T-helper 9 cell (primary cell): ENCODE measurements around the gene LMOD3.

ENCODE experiments used
- DNase-seq: peaks from one replicate; pipeline ENCODE4 v3.0.0-alpha.2; 2020

LMOD3 gene

DNA sequence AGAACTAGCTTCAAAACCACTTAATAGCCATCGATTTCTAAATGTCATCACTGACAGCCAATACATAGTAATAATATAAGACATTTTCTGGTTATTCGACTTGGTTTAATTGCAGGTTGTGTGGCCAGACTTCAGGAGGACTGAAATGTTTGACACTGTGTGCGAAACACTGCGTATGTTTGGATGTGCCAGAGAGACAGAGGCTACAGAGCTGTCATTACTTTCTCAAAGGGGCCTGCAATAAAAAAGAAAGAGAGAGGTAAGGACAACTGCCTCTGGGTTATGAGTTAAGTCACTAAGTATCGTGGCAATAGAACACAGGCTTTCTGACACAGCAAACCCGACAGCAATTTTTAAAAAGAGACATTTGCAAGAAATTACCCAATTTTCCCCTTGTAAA lies 882 bp downstream of the LMOD3 start:
- no peak for DNase-seq

DNA sequence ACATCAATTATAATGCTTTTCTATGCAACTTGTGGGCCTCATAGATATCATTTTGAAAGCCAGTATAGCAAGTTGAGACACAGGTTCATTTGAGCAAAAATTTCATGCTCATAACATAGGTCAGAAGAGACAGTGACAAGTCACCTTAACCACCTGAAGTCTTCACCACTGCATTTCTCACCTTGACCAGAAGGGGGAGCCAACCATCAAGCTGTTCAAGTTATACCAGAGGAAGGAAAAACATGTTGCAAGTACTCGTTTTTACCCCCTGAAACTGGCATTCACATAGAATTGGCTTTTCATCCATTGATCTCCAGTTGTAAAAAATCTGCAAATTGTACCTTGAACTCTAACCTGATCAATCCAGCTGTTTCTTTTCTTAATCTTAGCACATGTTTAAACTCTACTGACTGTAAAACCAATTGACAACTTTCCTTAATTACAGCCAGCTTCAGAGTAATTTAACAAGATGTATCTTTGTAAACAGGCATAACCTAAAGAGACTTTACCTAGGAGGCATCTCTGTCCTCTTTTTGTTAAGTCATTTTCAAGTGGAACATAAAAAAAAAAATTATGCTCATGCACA lies 1.4 kb downstream of the LMOD3 start:
- peak; percentile 72 for DNase-seq

DNA sequence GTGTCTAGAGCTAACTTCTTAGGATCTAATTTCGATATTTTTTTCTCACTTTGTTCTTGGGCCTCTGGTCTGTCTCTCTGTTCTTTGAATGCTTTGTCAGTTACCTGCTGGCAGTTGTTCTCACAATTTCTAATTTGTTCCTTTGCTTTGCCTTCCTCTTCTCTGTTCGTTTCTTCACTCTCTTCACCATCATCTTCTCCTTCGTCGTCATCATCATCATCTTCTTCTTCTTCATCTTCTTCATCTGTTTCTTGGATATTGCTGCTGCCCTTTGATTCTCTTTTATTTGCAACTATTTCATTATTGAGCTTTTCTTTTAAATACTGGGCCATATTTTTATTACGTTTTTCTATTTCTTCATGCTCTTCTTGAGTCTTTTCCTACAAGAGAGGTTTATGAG lies 2.7 kb downstream of the LMOD3 start:
- no peak for DNase-seq

DNA sequence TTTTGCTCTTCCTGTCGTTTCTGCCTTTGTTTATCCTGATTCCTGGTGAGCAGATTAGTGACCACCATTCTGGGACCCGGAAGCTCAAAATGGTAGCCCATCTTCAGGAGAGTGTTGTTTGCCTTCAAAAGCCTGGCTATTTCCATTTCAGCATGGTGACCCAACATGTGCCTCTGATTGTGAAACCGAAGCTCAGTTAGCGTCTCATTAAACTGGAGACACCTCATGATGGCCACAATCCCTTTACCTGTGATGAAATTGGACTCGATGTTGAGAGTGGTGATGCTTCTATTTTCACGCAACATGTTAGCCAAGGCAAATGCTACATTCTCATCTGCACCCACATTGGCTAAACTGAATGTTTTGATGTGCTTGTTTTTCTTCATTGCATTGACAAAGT lies 3.3 kb downstream of the LMOD3 start:
- no peak for DNase-seq

DNA sequence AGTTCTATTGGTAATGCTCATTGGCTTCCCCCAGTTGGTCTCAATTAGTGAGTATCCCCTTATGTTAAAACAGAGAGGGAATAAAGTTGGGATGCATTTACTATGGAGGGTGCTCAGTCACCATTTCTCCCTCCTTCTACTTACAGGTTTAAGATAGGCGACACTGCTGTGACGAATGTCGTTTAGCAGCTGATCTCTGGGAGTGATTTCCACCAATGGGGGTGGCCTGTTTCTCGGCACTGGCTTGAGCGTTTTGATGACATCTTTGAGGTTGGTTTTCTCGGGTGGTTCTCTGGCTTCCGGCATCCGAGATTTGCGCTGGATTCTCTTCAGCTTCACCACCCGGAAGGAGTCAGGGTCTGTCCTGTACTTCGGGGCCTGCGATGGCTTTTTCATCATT lies 3.8 kb downstream of the LMOD3 start:
- DNase-seq: no peak

DNA sequence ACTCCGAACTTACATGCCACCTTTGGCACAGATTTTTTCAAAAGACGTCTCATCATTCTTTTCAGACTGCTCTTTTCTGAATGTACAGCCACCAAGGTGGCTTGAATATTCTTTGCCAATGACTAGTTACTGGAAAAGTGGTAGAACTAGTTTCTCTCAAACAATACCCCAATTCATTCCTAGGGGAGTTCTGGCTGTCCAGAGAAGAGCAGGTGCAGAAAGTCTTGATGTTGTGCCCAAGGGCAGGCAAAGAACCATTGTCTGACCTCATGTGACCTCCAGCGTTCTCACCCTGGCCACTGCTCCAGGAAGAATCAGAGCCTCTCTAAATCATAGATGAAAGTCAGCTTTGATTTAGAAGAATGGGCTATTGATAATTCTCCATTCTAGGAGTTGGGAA lies 5.5 kb downstream of the LMOD3 start:
- DNase-seq: no peak

DNA sequence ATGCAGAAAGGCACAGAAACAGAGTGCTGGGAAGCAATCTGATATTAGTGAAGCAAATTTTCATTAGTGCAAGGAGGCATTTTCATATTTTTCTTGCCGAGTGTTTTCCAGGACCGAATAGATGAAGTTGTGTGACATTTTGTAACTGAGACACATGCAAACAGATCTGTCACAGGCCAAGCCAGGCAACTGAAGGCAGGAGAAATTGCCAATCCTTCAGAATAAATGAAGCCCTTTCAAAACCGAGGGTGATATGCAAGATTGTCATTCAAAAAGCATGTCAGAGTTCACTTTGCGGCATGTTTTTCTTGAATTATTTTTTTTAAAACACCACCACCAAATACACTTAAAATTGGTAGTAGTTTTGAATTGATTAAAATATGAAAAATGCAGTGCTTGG lies 6.2 kb downstream of the LMOD3 start:
- no peak for DNase-seq

DNA sequence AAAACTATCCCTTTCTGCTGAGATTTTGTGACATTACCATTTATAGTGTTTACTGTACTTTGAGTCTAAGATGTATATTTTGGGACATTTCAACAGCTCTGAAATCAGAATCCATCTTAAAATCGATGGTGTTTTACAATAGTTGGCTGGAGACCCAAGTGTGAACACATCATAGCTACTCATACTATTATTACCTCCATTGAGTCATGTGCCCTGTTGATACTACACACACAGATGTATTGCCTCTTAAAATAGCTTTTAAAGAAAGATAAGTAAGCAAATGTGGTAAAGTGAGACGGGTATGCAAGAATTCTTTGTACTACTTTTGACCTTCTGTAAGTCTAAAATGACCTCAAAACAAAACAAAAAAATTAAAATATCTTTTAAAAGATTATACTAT lies 6.7 kb downstream of the LMOD3 start:
- DNase-seq: no peak

DNA sequence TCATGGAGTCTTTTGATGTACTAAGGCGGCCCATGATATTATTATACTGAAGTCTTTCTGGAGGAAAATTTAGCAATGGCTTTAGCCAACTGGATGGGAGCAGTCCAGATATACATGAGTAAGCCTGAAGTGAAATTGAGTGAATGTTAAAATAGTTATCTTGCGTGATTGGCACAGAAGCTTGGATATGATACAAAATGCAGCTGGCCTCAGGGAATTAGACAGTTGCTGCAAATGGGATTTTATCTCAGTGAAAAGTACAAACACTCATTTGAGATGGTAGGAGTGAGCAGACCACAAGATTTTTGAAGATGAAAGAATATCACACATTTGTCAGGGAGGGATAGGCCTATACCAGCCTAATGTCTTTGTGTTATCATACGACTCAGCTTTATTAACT lies 8.9 kb downstream of the LMOD3 start:
- no peak for DNase-seq

DNA sequence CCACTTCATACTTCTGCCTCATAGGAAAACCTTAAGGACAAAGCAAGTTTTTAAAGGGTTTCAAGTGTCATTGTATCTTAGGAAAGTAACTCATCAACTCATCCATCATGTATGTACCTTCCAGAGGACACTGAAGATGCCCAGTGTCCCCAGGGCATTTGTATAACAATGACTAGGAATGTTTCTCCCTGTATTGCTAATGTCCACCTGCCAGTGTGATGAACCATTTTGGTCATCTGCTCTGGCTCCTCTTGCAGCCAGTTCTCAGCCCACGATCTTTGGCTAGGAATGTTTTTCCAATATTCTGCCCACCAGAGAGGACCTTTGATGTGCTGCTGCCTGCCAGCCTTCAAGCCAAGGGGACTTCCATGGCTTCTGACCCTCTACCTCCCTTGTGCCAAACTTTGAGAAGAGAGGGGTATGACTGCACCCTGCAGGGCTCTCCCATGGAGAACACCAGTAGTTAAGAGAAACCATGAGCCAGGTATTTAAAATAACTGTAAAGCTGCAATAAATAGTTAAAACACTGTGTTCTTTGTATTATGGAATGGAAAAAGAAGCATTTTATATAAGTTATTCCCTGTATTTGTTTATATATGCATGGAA lies 11.4 kb downstream of the LMOD3 start:
- DNase-seq: no peak

DNA sequence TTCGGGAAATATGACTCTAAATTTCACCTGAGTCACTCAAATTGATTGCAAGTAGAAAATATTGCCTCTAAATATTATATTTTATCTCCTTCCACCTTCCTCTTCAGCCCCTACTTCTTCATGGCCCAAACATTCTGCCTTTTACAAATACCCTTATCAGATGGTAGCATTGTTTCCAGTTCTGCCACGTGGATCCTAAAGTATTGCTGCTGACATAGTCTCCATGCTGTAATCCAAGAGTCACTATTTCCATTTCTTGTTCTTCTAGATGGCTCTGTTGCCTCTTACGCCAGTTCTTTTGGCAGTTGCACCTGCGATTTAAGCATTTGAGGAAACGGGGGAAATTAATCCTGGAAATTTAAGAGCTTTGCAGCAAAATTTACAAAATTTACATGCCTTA lies 13.6 kb downstream of the LMOD3 start:
- DNase-seq: no peak

DNA sequence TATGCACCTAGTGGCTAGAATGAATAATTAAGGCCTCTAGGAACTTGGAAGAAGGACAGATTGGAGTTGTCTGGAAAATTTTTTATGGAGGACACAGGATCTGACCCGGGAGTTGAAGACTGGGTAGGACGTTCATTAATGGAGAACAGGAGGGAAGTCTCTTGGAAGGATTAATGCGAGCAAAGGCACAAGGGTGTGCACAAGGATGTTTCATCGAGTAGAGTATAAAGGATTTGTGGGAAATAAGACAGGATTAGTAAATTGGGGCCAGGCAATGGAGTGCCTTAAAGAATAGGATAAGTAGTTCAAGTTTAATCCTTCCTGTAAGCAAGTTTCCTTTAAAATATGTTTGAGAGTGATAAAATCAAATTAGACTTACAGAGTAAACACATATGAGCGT lies 14.6 kb downstream of the LMOD3 start:
- no peak for DNase-seq

DNA sequence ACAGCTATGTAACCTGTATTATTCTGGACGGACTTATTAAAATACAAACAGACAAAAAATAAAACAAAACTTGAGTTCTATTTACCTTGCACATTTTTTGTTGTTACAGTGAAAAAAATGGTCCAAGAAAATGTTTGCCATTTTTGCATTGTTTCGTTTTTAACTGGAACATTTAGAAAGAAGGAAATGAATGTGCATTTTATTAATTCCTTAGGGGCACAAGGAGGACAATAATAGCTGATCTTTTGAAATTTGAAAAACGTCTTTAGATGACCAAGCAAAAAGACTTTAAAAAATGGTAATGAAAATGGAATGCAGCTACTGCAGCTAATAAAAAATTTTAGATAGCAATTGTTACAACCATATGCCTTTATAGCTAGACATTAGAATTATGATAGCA lies 17.1 kb downstream of the LMOD3 start:
- DNase-seq: no peak

DNA sequence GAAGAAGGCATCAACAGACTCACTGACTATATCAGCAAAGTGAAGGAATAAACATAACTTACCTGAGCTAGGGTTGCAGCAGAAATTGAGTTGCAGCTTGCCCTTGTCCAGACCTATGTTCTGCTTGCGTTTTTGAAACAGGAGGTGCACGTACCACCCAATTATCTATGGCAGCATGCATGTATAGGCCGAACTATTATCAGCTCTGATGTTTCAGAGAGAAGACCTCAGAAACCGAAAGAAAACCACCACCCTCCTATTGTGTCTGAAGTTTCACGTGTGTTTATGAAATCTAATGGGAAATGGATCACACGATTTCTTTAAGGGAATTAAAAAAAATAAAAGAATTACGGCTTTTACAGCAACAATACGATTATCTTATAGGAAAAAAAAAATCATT lies 17.8 kb downstream of the LMOD3 start:
- DNase-seq: no peak

DNA sequence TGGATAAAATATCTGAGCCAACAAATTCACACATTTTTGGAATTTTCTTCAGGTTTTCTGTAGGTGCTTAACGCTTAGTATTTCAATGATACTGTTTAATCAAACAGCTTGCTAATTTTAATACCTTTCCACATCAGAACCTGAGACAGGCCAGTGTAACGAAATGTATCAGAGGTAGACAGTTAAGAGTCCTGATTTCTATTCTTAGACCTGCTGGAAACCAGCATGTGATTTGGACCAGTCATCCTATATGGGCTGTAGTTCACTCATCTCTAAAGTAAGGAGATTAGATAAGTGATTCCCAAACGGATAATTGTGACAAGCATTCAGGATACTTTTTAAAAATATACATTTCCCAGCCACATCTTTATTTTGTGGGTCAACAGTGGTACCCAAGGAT lies 19.3 kb downstream of the LMOD3 start:
- no peak for DNase-seq

DNA sequence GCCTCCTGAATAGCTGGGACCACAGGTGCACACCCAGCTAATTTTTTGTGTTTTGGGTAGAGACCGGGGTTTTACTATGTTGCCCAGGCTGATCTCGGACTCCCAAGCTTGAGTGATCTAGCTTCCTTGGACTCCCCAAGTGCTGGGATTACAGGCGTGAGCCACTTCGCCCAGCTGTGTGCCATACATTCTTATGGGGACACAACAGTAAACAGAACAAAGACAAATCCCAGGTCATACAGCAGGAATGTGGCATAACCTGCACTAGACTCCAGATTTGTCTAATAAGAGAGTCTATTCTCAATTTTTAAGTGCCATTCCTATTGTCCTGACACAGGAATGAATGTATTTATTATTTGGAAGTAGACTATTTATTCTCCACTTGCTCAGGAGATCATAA lies 20.0 kb downstream of the LMOD3 start:
- no peak for DNase-seq

DNA sequence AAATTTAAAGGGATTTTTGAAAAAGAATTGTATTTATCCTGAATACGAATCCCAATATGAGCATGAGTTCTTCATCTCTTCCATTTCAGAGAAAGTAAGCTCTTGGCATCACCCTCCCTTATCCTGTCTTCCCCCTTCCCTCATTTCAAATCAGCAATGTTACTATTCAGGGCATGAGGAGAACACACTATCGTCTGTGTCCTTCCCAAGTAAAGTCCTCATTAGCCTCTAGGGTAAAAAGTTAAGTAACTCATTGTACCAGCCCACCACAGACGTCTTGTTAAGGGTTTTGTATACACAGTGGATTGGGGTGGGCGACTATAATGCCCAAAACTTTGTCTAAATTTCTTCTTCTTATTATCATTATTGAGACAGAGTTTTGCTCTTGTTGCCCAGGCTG lies 22.8 kb downstream of the LMOD3 start:
- DNase-seq: no peak

DNA sequence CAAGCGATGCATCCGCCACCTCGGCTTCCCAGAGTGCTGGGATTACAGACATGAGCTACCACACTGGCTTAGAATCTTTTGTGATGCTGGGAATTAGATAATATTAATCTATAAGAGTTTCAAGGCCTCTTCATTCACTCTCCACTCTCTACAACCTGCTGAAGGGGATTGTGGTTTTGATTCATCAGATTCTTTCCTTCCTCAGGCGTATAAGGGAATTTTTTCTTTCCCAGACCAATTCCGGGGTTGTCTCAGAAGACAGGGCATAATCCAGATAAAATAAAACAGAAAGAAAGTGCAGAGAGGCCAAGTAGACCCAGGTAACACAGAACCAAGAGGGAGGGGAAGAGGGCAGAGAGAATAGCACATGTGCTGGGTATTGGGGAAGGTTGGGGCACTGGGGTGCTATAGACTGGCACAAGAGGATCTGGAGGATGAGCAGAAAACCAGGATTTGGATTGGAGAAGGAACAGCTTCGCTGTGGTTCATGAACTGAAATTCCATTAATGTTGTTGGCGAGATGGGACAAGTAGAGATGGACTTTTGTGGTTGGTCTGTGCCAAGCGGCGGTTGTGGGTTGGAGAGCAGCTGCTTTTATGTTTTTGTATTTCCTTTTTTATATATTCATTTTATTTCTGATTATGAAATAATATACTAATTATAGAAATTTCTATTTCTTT lies 24.8 kb downstream of the LMOD3 start:
- no peak for DNase-seq

DNA sequence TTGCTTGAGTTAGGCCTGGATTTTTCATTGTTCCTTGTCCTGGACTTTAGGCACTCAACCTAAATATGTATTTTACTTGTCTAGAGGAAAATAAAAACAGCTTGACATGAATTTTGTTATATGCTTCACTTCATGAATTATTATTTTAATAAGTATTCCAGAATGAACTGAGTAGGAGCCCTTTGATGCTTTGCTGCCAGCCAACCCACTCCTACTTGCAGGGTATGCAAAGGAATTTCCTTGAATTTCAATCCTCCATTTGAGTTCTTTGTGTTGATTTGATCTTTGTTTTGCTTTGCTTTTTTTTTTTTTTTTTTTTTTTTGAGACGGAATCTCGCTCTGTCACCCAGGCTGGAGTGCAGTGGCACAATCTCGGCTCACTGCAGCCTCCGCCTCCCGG lies 26.1 kb downstream of the LMOD3 start:
- DNase-seq: no peak

DNA sequence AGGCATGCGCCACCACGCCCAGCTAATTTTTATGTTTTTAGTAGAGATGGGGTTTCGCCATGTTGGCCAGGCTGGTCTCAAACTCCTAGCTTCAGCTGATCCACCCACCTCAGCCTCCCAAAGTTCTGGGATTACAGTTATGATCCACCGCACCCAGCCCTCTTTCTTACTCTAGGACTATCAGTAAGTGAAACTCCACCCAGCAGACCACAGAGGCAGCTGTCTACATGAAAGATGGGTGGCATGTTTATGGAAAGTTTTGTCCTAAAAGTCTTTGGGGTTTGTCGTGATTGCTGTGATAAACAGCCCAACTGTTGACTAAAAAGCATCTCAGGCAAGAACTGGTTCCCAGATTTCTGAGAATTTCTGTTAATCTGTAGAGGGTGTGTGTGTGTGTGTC lies 26.8 kb downstream of the LMOD3 start:
- no peak for DNase-seq

DNA sequence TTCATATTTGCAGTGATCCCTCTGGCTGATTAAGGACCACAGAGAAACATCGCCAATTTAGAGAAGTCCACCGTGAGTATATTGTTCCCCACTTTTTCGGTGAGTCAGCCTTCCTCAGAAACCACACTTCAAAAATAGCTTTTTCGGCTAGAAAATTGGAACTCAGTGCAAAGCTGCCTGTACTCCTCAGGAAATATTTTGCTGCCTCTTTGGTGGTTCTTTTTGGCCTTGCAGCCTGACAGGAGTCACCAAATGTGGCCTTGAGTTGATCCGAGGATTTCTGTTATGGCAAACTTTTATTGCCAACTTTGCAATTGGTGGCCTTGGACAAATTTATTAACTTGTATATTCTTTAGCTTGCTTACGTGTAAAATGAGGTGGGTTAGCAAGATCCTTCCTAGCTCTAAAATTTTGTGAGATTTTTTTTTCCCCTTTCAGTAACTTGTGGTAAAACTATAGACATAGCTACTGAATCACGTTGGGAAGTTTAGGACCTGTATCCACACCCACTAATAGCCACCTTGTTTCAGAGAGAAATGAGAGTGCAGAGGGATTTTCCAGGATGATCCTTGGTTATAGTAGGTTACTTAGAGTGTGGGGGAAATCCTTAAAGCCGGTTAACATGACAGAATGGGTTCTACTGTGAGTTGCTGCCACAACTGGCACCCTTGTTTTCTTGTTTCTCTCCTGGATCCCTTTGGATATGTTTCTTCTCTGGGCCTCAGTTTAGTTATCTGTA lies 27.8 kb downstream of the LMOD3 start:
- DNase-seq: no peak

DNA sequence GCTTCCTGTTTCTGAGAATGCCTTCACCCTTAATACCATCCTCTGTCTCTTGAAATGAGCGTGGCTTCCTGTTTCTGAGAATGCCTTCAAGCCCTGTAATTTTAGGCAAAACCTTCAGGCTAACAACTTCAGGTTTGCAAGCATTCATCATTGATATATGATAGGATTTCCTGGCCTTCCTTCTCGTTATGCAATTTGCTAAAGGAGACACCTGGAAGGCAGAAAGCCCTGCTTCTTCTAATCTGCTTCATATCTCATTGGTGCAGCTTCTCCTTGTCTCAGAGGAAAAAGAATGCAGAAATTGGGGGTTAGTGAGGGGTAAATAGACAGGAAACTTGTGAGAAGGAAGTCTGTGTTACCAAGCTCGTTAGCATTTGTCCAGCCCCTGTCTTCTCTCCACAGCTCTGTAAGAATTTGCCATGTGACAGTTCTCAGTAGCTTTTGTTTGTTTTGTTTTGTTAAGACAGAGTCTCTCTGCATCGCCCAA lies 30.3 kb downstream of the LMOD3 start:
- DNase-seq: no peak

DNA sequence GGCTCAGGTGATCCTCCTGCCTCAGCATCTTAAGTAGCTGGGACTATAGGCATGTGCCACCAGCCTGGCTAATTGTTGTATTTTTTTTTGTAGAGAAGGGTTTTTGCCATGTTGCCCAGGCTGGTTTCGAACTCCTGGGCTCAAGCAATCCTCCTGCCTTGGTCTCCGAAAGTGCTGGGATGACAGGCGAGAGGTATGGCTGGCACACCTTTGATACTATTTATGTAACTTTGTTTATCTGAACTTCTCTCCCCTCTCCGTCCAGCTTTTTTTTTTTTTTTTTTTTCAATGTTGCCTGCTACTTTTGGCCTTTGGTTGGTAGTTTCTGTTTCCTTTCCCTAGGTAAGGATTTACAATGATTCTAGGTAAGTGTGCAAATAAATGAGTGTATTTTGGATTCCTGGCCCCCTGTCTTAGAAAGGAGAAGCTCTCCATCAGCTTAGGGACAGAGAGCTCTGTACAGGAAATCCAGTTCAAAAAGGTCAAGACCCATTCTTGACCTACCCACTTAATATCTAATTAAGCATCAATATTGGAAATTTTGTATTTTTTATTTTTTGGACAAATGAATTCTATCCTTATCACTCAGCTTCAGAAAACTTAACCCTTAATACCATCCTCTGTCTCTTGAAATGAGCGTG lies 30.9 kb downstream of the LMOD3 start:
- no peak for DNase-seq
